Naive B cell (primary cell): ENCODE data around the gene DUSP21. TPM values are rescaled to one million over a fixed set of nuclear protein-coding genes. Genes with fewer than 3 reads are reported as not detected.
"Not testable (repeated sequence)": the region's sequence is repeated elsewhere in the genome, so short reads cannot be mapped to it uniquely, and the experiment has no call there.

Experiments
- ATAC-seq, 2 donors: fragments of 150-1000 bp; cut with Tn5 transposase; 2 replicates each; pipeline ENCODE4 v1.10.0; 2021; ENCODE audit warnings: low read depth in 2 of 2, mild to moderate bottlenecking in 2 of 2, moderate library complexity in 2 of 2
- DNase-seq: peaks from one replicate; pipeline ENCODE4 v3.0.0; 2022
- H3K27ac Mint-ChIP-seq, 6 donors: one replicate each; pipeline ENCODE4 v1.8.0; 2020 to 2022; ENCODE audit warnings: mild to moderate bottlenecking in 6 of 6, mixed read lengths in 6 of 6, moderate library complexity in 5 of 6, inconsistent platforms in 2 of 6
- H3K27me3 Mint-ChIP-seq, 3 donors: one replicate each; pipeline ENCODE4 v1.8.0; 2021 to 2022; ENCODE audit warnings: mixed read lengths in 3 of 3, mild to moderate bottlenecking in 1 of 3
- H3K36me3 Mint-ChIP-seq, 2 donors: one replicate each; pipeline ENCODE4 v1.8.0; 2020 to 2022; ENCODE audit warnings: mixed read lengths in 2 of 2, inconsistent platforms in 1 of 2, mild to moderate bottlenecking in 1 of 2
- H3K4me1 Mint-ChIP-seq, 3 donors: one replicate each; pipeline ENCODE4 v1.8.0; 2020 to 2022; ENCODE audit warnings: mixed read lengths in 3 of 3, inconsistent platforms in 1 of 3, mild to moderate bottlenecking in 1 of 3, moderate library complexity in 1 of 3
- H3K4me3 Mint-ChIP-seq, 8 donors: one replicate each; pipeline ENCODE4 v1.8.0; 2020 to 2022; ENCODE audit warnings: mild to moderate bottlenecking in 8 of 8, mixed read lengths in 8 of 8, moderate library complexity in 8 of 8, inconsistent platforms in 2 of 8
- H3K9me3 Mint-ChIP-seq, 7 donors: one replicate each; pipeline ENCODE4 v1.8.0; 2020 to 2022; ENCODE audit warnings: mixed read lengths in 7 of 7, mild to moderate bottlenecking in 5 of 7, inconsistent platforms in 2 of 7, moderate library complexity in 1 of 7
- polyA plus RNA-seq, 6 donors: library from polyadenylated mRNA; unstranded; fragments of 300-500 nt; fragmentation: Illumina TruSeq; gene quantifications; one replicate each; pipeline ENCODE4 v1.2.3, GENCODE V29; 2021; ENCODE audit warnings: low read depth in 6 of 6

Gene DUSP21
- polyA plus RNA-seq, 6 donors from 2014 or later: not detected

- Mint-ChIP-seq H3K4me1 (peaks cover 24 to 90% (median 31%) of the 10 kb centered on the region in 3 donors), H3K27me3 (no peaks in the 10 kb centered on the region), H3K27ac (peak overlapping the region in 2 of 6 donors; percentile 7 to 58), H3K9me3 (peaks cover 0 to 15% (median 10%) of the 10 kb centered on the region in 7 donors), H3K4me3 (peak overlapping the region in 4 of 8 donors; percentile 0 to 65 (median 28)), H3K36me3 (no peaks in the 10 kb centered on the region)
- peak; percentile 35 to 44 for ATAC-seq
- no peak for DNase-seq
These were observed 46.0 kb downstream of the DUSP21 start for GRCh38 chrX:44889824-44890223.

- DNase-seq (no peak), ATAC-seq (no peak)
- no peaks in the 10 kb centered on the region for H3K27me3 Mint-ChIP-seq
- peak overlapping the region in 1 of 6 donors; percentile 7 for H3K27ac Mint-ChIP-seq
- H3K9me3 Mint-ChIP-seq: peaks cover 0 to 17% (median 10%) of the 10 kb centered on the region in 7 donors
- H3K4me1 Mint-ChIP-seq: peaks cover 20 to 87% (median 28%) of the 10 kb centered on the region in 3 donors
- no peaks in the 10 kb centered on the region for H3K36me3 Mint-ChIP-seq
- peak overlapping the region in 3 of 8 donors; percentile 24 to 65 (median 33) for H3K4me3 Mint-ChIP-seq
These were observed 46.4 kb downstream of the DUSP21 start for GRCh38 chrX:44890247-44890646.

- peak overlapping the region in 1 of 6 donors; percentile 59 for H3K27ac Mint-ChIP-seq
These were observed 46.9 kb downstream of the DUSP21 start for GRCh38 chrX:44890687-44891086.

DNA sequence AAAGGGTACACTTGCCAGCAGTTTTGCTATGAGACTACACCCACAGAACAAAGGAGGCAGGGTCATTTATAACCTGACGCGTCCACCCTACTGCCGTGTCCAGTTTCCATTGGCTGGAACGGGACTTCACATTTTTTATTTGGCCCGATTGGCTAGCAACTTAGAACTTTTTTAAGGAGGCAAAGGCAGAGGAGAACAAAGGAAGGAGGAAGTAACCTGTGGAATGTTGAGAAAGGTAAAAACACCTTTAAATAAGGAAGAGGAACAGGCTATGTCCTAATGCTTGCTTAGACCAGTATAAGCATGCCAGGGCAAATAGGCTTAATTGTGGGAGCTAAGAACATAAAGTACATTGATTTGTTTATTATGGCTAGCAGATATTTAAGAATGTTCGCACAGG lies 47.8 kb downstream of the DUSP21 start:
- ATAC-seq: no peak
- Mint-ChIP-seq H3K27ac (peak overlapping the region in 3 of 6 donors; percentile 9 to 56 (median 22)), H3K36me3 (peaks cover 0 to 3% of the 10 kb centered on the region in 2 donors), H3K4me1 (peaks cover 20 to 83% (median 26%) of the 10 kb centered on the region in 3 donors), H3K4me3 (peak overlapping the region in 1 of 8 donors; percentile 76), H3K9me3 (peaks cover 0 to 29% (median 22%) of the 10 kb centered on the region in 7 donors), H3K27me3 (no peaks in the 10 kb centered on the region)
- no peak for DNase-seq

More at GRCh38 chrX:44890687-44891086, 46.9 kb downstream of the DUSP21 start:
- ATAC-seq, H3K27me3 Mint-ChIP-seq, H3K36me3 Mint-ChIP-seq, DNase-seq: not testable (repeated sequence)
- Mint-ChIP-seq H3K4me3 (peak overlapping the region in 1 of 8 donors; percentile 45), H3K4me1 (peaks cover 20 to 86% (median 26%) of the 10 kb centered on the region in 3 donors), H3K9me3 (peaks cover 0 to 21% (median 15%) of the 10 kb centered on the region in 7 donors)

Other genes with a start within 250 kb of the DUSP21 start
- gene KDM6A, start 29.2 kb downstream of the DUSP21 start, polyA plus RNA-seq: 10 to 100 TPM in 5 of 6 donors, 1 to 10 TPM in 1; 7.5 to 22.4 (median 18.5) TPM